LNCaP clone FGC (cell line): Measurements from ENCODE around the gene LCN2.

Experiments
- DNase-seq: peaks from one replicate; pipeline ENCODE4 v3.0.0-alpha.2; 2011; ENCODE audit warnings: low read depth
- H3K4me3 ChIP-seq: 2 replicates; pipeline ENCODE4 v1.5.1; 2011; ENCODE audit warnings: mild to moderate bottlenecking, low read depth, low read length, control low read depth
- CTCF ChIP-seq: IDR thresholded peaks from 2 replicates; pipeline ENCODE4 v1.5.1; 2012; ENCODE audit warnings: mild to moderate bottlenecking; ENCODE audit not compliant: control insufficient read depth, insufficient read depth; ENCODE audit errors: extremely low read depth

The LCN2 gene

DNA sequence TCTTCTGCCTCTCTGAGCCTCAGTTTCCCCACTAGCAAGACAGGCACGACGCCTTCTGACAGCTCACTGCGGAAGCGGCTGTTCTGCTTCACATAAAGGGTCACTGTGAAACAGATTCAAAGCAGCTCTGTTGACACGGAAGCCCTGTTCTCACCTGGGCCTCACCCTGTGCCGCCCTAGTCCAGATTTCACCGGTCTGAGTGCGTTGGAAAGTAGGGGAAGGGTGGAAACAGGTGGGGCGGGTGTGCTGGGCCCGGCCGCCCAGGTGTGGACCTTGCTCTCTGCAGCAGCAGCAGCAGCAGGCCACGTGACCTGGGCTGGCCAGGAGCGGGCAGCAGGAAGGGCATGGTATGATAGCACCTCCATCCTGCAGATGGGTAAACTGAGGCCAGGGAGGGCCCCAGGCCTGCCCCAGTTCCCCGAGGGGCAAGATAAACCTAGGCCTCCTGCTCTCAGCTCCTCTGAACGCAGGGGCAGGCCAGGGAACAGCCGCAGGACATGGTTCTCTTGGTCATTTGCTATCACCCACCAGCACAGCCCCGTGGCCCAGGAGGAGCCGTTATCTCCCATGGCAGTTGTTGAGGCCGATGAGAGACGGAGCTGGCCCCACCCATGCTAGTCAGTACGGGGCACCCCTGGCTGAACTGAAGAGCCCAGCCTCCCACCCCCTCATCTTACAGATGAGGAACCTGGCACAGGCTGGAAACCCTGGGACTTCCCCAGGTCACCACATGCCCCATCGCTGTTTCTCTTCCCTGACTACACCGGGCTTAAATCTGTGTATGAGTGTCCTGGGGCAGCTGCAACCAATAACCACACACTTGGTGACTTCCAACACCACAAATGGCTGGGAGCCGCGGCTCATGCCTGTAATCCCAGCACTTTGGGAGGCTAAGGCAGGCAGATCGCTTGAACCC lies 33.8 kb upstream of the LCN2 start:
- no peak overlapping the region for H3K4me3 ChIP-seq
- TF ChIP-seq CTCF = no peak
- no peak for DNase-seq

DNA sequence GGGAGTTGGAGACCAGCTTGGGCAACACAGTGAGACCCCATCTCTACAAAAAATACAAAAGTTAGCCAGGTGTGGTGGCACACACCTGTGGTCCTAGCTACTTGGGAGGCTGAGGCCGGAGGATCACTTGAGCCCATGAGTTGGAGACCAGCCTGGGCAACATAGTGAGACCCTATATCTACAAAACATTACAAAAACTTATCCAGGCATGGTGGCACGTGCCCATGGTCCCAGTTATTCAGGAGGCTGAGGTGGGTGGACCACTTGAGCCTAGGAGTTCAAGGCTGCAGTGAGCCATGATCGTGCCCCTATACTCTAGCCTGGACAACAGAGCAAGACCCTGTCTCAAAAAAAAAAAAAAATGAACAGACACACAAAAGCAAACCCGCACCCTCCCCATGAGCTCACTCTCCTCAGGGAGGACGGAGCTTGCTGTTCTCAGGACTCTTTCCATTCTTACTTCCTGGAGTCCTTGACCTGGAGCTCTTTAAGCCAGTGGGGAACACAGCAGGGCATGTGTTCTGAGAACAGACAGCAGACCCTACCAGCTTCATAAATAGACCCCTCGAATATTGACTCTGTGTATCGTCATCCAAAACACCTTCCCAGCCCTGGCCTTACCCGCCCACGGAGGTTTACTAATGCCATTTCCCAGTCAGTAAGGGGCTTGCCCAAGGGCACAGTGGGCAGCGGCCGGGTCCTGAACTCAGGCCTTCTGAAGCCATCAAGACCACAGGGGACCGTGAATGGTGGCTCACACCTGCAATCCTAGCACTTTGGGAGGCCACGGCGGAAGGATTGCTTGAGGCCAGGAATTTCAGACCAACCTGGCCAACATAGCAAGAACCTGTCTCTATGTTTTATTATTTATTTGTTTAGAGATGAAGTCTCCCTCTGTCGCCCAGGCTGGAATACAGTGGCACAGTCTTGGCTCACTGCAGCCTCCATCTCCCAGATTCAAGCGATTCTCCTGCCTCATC lies 32.9 kb upstream of the LCN2 start:
- DNase-seq = no peak
- H3K4me3 ChIP-seq = no peak overlapping the region
- no peak for TF ChIP-seq CTCF

GRCh38 chr9:128117613-128118471 lies 31.4 kb upstream of the LCN2 start:
- TF ChIP-seq CTCF = peak; percentile 100
- peak; percentile 49 for DNase-seq
- H3K4me3 ChIP-seq = no peak overlapping the region

DNA sequence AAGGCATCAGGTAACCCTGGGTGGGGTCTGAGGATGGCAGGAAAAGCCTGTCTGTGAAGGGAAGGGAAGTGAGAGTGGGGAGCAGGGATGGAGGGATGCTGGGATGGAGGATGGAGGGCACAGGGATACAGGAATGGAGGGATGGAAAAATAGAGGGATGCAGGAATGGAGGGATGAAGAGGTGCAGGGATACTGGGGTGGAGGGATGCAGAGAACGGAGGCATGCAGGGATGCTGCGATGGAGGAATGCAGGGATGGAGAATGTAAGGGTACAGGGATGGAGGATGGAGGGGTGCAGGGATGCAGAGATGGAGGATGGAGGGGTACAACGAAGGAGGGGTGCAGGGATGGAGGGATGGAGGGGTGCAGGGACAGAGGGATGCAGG lies 30.8 kb upstream of the LCN2 start:
- H3K4me3 ChIP-seq = no peak overlapping the region
- no peak for TF ChIP-seq CTCF
- no peak for DNase-seq

GRCh38 chr9:128118971-128119665 lies 30.1 kb upstream of the LCN2 start:
- no peak overlapping the region for H3K4me3 ChIP-seq
- DNase-seq = no peak
- no peak for TF ChIP-seq CTCF
